PC-9 (cell line): ENCODE data around the gene PDE4D. TPM values are rescaled to one million over a fixed set of nuclear protein-coding genes. Genes with fewer than 3 reads are reported as not detected.

Experiments used
- BruUV-seq: library from RNA; stranded (reverse); fragments of 400-500 nt; replicated peaks from 2 replicates; lab custom pipeline; 2021; lab: Mats Ljungman, UMichigan
- CTCF ChIA-PET: fragments of 300-600 bp; sonication (Branson Sonifier 250); formaldehyde crosslinking; loops from one replicate; lab custom pipeline; 2022; ENCODE audit warnings: antibody characterized with exemption; lab: Charles Lee
- POLR2A ChIA-PET: fragments of 300-600 bp; sonication (Branson Sonifier 250); formaldehyde crosslinking; loops from one replicate; lab custom pipeline; 2022; ENCODE audit warnings: antibody characterized with exemption; ENCODE audit not compliant: unreplicated experiment; lab: Charles Lee
- DNase-seq, 2 experiments: peaks; one replicate each; pipeline versions ENCODE4 v3.0.0 to v3.0.0-alpha.2; 2015 to 2022; ENCODE audit warnings: mixed read lengths in 1 of 2
- H2AFZ ChIP-seq: fragments of 200-600 bp; sonication (generic); 2 replicates; pipeline ENCODE4 v1.8.1; 2017; ENCODE audit warnings: antibody characterized with exemption
- H3F3A ChIP-seq: fragments of 200-600 bp; sonication (generic); 2 replicates; pipeline ENCODE4 v1.8.1; 2017; ENCODE audit warnings: antibody characterized with exemption, mild to moderate bottlenecking, low read depth; ENCODE audit not compliant: insufficient read depth
- H3K27ac ChIP-seq: fragments of 200-600 bp; sonication (generic); 2 replicates; pipeline ENCODE4 v1.6.1; 2016; ENCODE audit warnings: mixed run types
- H3K27me3 ChIP-seq: fragments of 200-600 bp; sonication (generic); 2 replicates; pipeline ENCODE4 v1.6.1; 2016; ENCODE audit warnings: low read depth, mixed run types; ENCODE audit not compliant: insufficient read depth
- H3K36me3 ChIP-seq: fragments of 200-600 bp; sonication (generic); 2 replicates; pipeline ENCODE4 v1.6.1; 2016; ENCODE audit warnings: low read depth, mixed run types
- H3K4me1 ChIP-seq: fragments of 200-600 bp; sonication (generic); replicated peaks from 2 replicates; pipeline ENCODE4 v1.6.1; 2016; ENCODE audit warnings: mixed run types; ENCODE audit not compliant: insufficient read depth
- H3K4me2 ChIP-seq: fragments of 200-600 bp; sonication (generic); 2 replicates; pipeline ENCODE4 v1.6.1; 2017; ENCODE audit warnings: mixed run types
- H3K4me3 ChIP-seq: fragments of 200-600 bp; sonication (generic); 2 replicates; pipeline ENCODE4 v1.6.1; 2016; ENCODE audit warnings: mixed run types
- H3K79me2 ChIP-seq: fragments of 200-600 bp; sonication (generic); 2 replicates; pipeline ENCODE4 v1.6.1; 2017; ENCODE audit warnings: low read depth, mixed run types
- H3K9me2 ChIP-seq: fragments of 200-600 bp; sonication (generic); 2 replicates; pipeline ENCODE4 v1.8.1; 2017; ENCODE audit warnings: mild to moderate bottlenecking; ENCODE audit not compliant: insufficient read depth
- H3K9me3 ChIP-seq: fragments of 200-600 bp; sonication (generic); 2 replicates; pipeline ENCODE4 v1.8.1; 2016; ENCODE audit warnings: low read depth; ENCODE audit not compliant: insufficient read depth
- H4K20me1 ChIP-seq: fragments of 200-600 bp; sonication (generic); 2 replicates; pipeline ENCODE4 v1.8.1; 2017; ENCODE audit not compliant: insufficient read depth
- CTCF ChIP-seq: fragments of 200-600 bp; sonication (generic); conservative IDR thresholded peaks from 2 replicates; pipeline ENCODE4 v1.6.1; 2017; ENCODE audit warnings: mixed run types, antibody characterized with exemption, mild to moderate bottlenecking, moderate library complexity
- EZH2 ChIP-seq: fragments of 200-600 bp; sonication (generic); IDR thresholded peaks from 2 replicates; pipeline ENCODE4 v1.8.0; 2017; ENCODE audit warnings: antibody characterized with exemption, low read depth
- intact Hi-C: fragments of 100-400 bp; cut with micrococcal nuclease; formaldehyde crosslinking; loops from one replicate; pipeline ENCODE4 v1.10.0; 2022; ENCODE audit not compliant: unreplicated experiment
- total RNA-seq: library from RNA; stranded (reverse); gene quantifications from 2 replicates; pipeline ENCODE4 v1.2.3, GENCODE V29; 2021

Gene PDE4D
- total RNA-seq, 1 experiment from 2014 or later = 9.8 TPM

- no peak for DNase-seq
- Histone ChIP-seq H3K4me3 (no peak overlapping the region), H3K4me1 (no peaks in the 10 kb centered on the region), H3K4me2 (no peak overlapping the region), H3K9me3 (no peaks in the 10 kb centered on the region), H3K79me2 (peaks cover 1% of the 10 kb centered on the region; the same call in 1 of the 2 replicates), H4K20me1 (no peaks in the 10 kb centered on the region), H3F3A (no peaks in the 10 kb centered on the region), H3K27me3 (no peaks in the 10 kb centered on the region), H2AFZ (no peak overlapping the region), H3K36me3 (peaks cover 5% of the 10 kb centered on the region; the same call in 1 of the 2 replicates), H3K9me2 (no peaks in the 10 kb centered on the region), H3K27ac (no peak overlapping the region)
- ChIA-PET CTCF (no interaction called here), POLR2A (no interaction called here)
- BruUV-seq = no TSS peak
- TF ChIP-seq EZH2 (no peak), CTCF (no peak)
- intact Hi-C loops = no loop called here
Observed at GRCh38 chr5:59027145-59027907, 866.2 kb downstream of the PDE4D start.

- H4K20me1 ChIP-seq = 0 out of 2 replicates have a peak, but pooled peaks cover 3% of the 10 kb centered on the region
- ChIA-PET CTCF (no interaction called here), POLR2A (no interaction called here)
- H3K9me2 ChIP-seq = no peaks in the 10 kb centered on the region
- DNase-seq = no peak
- H3K36me3 ChIP-seq = peaks cover 5% of the 10 kb centered on the region; the same call in 1 of the 2 replicates
- TF ChIP-seq CTCF (no peak), EZH2 (no peak)
- no peak overlapping the region for H3K27ac ChIP-seq
- H3K27me3 ChIP-seq = no peaks in the 10 kb centered on the region
- H3F3A ChIP-seq = no peaks in the 10 kb centered on the region
- no peak overlapping the region for H3K4me2 ChIP-seq
- intact Hi-C loops = no loop called here
- H3K4me3 ChIP-seq = no peak overlapping the region
- no TSS peak for BruUV-seq
- H3K4me1 ChIP-seq = no peaks in the 10 kb centered on the region
- no peaks in the 10 kb centered on the region for H3K79me2 ChIP-seq
- no peaks in the 10 kb centered on the region for H3K9me3 ChIP-seq
- no peak overlapping the region for H2AFZ ChIP-seq
Observed at GRCh38 chr5:59025734-59026133, 867.8 kb downstream of the PDE4D start.

- Histone ChIP-seq H3F3A (no peaks in the 10 kb centered on the region), H3K4me2 (no peak overlapping the region), H4K20me1 (0 out of 2 replicates have a peak, but pooled peaks cover 3% of the 10 kb centered on the region), H3K9me3 (no peaks in the 10 kb centered on the region), H3K4me3 (no peak overlapping the region), H3K79me2 (no peaks in the 10 kb centered on the region), H3K27ac (no peak overlapping the region), H3K9me2 (no peaks in the 10 kb centered on the region), H2AFZ (no peak overlapping the region), H3K27me3 (no peaks in the 10 kb centered on the region), H3K4me1 (no peaks in the 10 kb centered on the region), H3K36me3 (no peaks in the 10 kb centered on the region)
- TF ChIP-seq EZH2 = no peak
- no peak for TF ChIP-seq CTCF
- ChIA-PET CTCF (no interaction called here), POLR2A (no interaction called here)
- BruUV-seq = no TSS peak
- peak in 1 of 2 experiments; percentile 31 for DNase-seq
- intact Hi-C loops = no loop called here
Observed at GRCh38 chr5:59021837-59022514, 871.5 kb downstream of the PDE4D start.
